Coronary artery (tissue), 2 donors: ENCODE data around the gene CLIP1.

Experiments
- DNase-seq: peaks from one replicate; pipeline ENCODE4 v3.0.0-alpha.2; 2017; ENCODE audit warnings: low spot score
- H3K27ac ChIP-seq, 2 donors: fragments of 200-600 bp; sonication (generic); one replicate each; pipeline ENCODE4 v1.5.1; 2016 to 2019
- H3K4me3 ChIP-seq: fragments of 200-600 bp; sonication (generic); 2 replicates; pipeline ENCODE4 v1.5.1; 2016; ENCODE audit warnings: mild to moderate bottlenecking, moderate library complexity
- TF ChIP-seq, protein P1 (sequence below): fragments of 200-600 bp; sonication (generic); IDR thresholded peaks from one replicate; pipeline ENCODE4 v1.5.1; 2019; ENCODE audit warnings: antibody characterized with exemption

Gene CLIP1

DNA sequence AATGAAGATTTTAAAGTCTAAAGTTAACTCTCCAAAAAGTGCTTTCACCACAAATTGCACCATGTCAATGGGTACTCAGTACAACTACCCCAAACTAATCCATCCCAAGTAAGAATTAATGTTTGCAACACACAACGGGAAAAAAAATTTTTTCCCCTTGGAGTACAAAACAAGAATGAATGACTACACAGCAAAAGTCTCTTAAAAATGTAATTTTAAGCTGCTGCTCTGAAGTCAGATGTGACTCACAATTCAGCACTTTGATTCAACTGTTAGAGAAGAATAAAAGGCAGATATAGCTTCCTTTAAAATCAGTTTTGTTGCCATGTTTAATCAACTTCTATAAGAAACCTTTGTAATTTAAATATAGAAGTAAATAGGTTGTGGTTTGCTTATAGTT is 113.7 kb downstream of the CLIP1 start:
- TF ChIP-seq, protein P1, sequence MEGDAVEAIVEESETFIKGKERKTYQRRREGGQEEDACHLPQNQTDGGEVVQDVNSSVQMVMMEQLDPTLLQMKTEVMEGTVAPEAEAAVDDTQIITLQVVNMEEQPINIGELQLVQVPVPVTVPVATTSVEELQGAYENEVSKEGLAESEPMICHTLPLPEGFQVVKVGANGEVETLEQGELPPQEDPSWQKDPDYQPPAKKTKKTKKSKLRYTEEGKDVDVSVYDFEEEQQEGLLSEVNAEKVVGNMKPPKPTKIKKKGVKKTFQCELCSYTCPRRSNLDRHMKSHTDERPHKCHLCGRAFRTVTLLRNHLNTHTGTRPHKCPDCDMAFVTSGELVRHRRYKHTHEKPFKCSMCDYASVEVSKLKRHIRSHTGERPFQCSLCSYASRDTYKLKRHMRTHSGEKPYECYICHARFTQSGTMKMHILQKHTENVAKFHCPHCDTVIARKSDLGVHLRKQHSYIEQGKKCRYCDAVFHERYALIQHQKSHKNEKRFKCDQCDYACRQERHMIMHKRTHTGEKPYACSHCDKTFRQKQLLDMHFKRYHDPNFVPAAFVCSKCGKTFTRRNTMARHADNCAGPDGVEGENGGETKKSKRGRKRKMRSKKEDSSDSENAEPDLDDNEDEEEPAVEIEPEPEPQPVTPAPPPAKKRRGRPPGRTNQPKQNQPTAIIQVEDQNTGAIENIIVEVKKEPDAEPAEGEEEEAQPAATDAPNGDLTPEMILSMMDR = no peak
- no peak for DNase-seq
- Histone ChIP-seq H3K4me3 (no peak overlapping the region), H3K27ac (no peak overlapping the region)

GRCh38 chr12:122306407-122306806 is 116.1 kb downstream of the CLIP1 start:
- Histone ChIP-seq H3K4me3 (no peak overlapping the region), H3K27ac (no peak overlapping the region)
- TF ChIP-seq, protein P1 = no peak
- DNase-seq = no peak

GRCh38 chr12:122304924-122305323 is 117.5 kb downstream of the CLIP1 start:
- Histone ChIP-seq H3K4me3 (no peak overlapping the region), H3K27ac (no peak overlapping the region)
- DNase-seq = no peak
- TF ChIP-seq, protein P1 = no peak

GRCh38 chr12:122303068-122303467 is 119.4 kb downstream of the CLIP1 start:
- no peak for DNase-seq
- Histone ChIP-seq H3K4me3 (no peak overlapping the region), H3K27ac (no peak overlapping the region)
- TF ChIP-seq, protein P1 = no peak

GRCh38 chr12:122298071-122298748 is 124.3 kb downstream of the CLIP1 start:
- no peak for DNase-seq
- TF ChIP-seq, protein P1 = no peak
- no peak overlapping the region for H3K4me3 ChIP-seq
- H3K27ac ChIP-seq = no peak overlapping the region

- no peak for DNase-seq
- Histone ChIP-seq H3K27ac (no peak overlapping the region), H3K4me3 (no peak overlapping the region)
- TF ChIP-seq, protein P1 = no peak
Measured at GRCh38 chr12:122297494-122297893, 125.0 kb downstream of the CLIP1 start.

GRCh38 chr12:122295877-122296276 is 126.6 kb downstream of the CLIP1 start:
- DNase-seq = no peak
- Histone ChIP-seq H3K27ac (no peak overlapping the region), H3K4me3 (no peak overlapping the region)
- TF ChIP-seq, protein P1 = no peak
